GM18520 (cell line): ENCODE data around the gene PPP6R1.

ENCODE experiments used
- ATAC-seq: cut with Tn5 transposase; IDR thresholded peaks from one replicate; pipeline ENCODE4 v1.9.1; 2021; ENCODE audit not compliant: unreplicated experiment

PPP6R1 gene

GRCh38 chr19:55258476-55258827 lies 365 bp downstream of the PPP6R1 start:
- ATAC-seq, result no peak

- no peak for ATAC-seq
Observed at GRCh38 chr19:55257461-55258420, 1.1 kb downstream of the PPP6R1 start.

GRCh38 chr19:55256562-55257460 lies 2.0 kb downstream of the PPP6R1 start:
- no peak for ATAC-seq

GRCh38 chr19:55255618-55256423 lies 3.0 kb downstream of the PPP6R1 start:
- ATAC-seq, result no peak

GRCh38 chr19:55254625-55254977 lies 4.2 kb downstream of the PPP6R1 start:
- ATAC-seq, result no peak

- ATAC-seq, result no peak
Observed at GRCh38 chr19:55253842-55254624, 4.8 kb downstream of the PPP6R1 start.

GRCh38 chr19:55252760-55253663 lies 5.8 kb downstream of the PPP6R1 start:
- no peak for ATAC-seq

- no peak for ATAC-seq
Observed at GRCh38 chr19:55251341-55252081, 7.3 kb downstream of the PPP6R1 start.

- no peak for ATAC-seq
Observed at GRCh38 chr19:55250262-55251036, 8.4 kb downstream of the PPP6R1 start.

- no peak for ATAC-seq
Observed at GRCh38 chr19:55249841-55250240, 9.0 kb downstream of the PPP6R1 start.

GRCh38 chr19:55248704-55249103 lies 10.1 kb downstream of the PPP6R1 start:
- no peak for ATAC-seq

GRCh38 chr19:55248166-55248675 lies 10.6 kb downstream of the PPP6R1 start:
- no peak for ATAC-seq

- no peak for ATAC-seq
Observed at GRCh38 chr19:55247621-55248099, 11.2 kb downstream of the PPP6R1 start.

GRCh38 chr19:55246462-55247451 lies 12.1 kb downstream of the PPP6R1 start:
- no peak for ATAC-seq

GRCh38 chr19:55245236-55245904 lies 13.4 kb downstream of the PPP6R1 start:
- ATAC-seq, result no peak
